Measurements from ENCODE around the gene RRAD. TPM values are rescaled to one million over a fixed set of nuclear protein-coding genes. Genes with fewer than 3 reads are reported as not detected.

Gene RRAD
- total RNA-seq, 2 experiments from 2014 or later = 0.34 TPM; not detected in 1

DNA sequence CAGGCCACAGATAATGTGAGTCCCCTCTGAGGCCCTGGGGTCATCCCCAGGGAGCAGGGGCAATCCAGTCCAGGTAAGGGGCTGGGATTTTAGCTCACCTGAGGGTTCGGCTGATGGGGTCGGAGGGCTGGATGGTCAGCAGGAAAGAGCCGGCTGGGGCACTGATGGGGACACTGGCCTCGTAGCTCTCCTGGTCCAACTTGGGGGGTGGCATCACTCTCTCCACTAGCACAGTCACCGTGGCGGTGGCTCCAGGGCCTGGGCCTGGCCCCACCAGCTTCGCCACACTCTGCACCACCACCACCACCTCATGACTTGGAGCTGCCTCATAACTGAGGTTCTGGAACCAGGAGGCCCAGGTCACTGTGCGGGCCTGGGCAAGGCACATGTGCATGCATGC is 13.5 kb downstream of the RRAD start:
- Mint-ChIP-seq H3K36me3 (ENCODE audit: low read depth) (no peaks in the 10 kb centered on the region), H3K4me3 (no peak overlapping the region), H3K9me3 (ENCODE audit: insufficient read depth) (no peaks in the 10 kb centered on the region), H3K27ac (no peak overlapping the region), H3K27me3 (ENCODE audit: low read depth) (peaks cover 2% of the 10 kb centered on the region), H3K4me1 (ENCODE audit: low read depth) (no peaks in the 10 kb centered on the region)
- no peak for DNase-seq
- CTCF ChIA-PET = interaction anchor here (1.4 kb wide), 1 partner anchor 17 kb away, joined by 3 read pairs; no protein-coding TSS in a partner anchor
- POLR2A ChIA-PET = no interaction called here
- no peak for ATAC-seq

DNA sequence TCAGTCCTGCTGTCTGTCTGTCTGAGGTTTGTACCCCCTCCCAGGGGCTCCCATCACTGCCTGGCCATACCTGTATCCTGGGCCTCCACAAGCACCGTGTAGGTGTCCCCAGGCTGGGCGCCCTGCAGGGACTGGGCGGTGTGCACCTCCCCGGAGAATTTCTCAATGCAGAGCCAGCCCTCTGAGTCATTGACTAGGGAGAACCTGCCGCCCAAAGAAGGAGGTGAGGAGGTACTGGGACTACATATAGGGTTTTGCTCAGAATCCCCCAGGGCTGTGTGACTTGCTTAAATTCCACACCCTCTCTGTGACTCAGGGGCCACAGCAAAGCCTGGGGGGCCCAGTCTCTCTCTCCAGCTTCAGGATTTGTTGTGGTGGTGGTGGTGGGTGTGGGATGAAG is 14.2 kb downstream of the RRAD start:
- POLR2A ChIA-PET = interaction anchor here (0.6 kb wide), 1 partner anchor 13 kb away, joined by 3 read pairs; no protein-coding TSS in a partner anchor
- H3K27me3 Mint-ChIP-seq (ENCODE audit: low read depth) = no peaks in the 10 kb centered on the region
- DNase-seq = no peak
- H3K4me1 Mint-ChIP-seq (ENCODE audit: low read depth) = peaks cover 2% of the 10 kb centered on the region
- no peaks in the 10 kb centered on the region for H3K9me3 Mint-ChIP-seq (ENCODE audit: insufficient read depth)
- no peak overlapping the region for H3K4me3 Mint-ChIP-seq
- CTCF ChIA-PET = interaction anchor here (1.0 to 3.0 kb wide), 4 partner anchors 16 to 43 kb away, joined by 3 to 20 read pairs (median 12); partner anchors contain the start of gene RRAD
- H3K36me3 Mint-ChIP-seq (ENCODE audit: low read depth) = no peaks in the 10 kb centered on the region
- ATAC-seq = no peak
- H3K27ac Mint-ChIP-seq = no peak overlapping the region

DNA sequence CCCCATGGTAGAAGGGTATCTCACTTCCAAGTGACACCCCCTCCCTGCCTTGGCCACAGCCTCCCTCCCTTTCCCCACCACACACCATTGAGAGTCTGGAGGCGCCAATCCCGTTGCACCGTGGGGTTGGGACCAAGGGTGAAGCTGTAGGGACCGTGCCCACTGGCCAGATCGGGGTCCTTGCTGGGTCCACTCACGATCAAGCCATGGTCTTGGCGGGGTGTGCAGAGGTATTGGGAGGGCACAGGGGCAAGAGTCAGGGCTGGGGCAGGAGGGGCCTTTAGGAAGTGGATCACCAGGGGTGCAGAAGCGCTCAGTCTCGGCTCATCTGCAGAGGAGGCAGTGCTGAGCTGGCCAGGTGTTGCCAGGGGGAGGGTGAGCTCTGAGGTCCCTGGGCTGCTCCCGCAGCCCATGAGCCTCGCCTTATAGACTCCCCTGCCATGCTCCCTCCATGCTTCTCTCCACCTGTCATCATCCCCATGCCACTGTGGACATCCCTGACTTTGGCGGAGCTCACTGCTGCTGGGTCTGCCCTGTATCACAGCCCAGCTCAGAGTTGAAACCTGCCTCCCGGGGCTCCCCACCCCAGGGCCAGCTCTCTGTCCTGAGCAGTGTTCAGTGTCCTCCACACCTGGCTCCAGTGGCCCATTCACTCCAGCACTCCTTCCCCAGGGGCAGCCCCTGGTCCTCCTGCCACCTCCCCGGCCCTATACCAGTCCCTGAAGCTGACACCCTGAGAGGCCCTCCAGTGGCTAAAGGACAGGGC is 15.0 kb downstream of the RRAD start:
- no peak for ATAC-seq
- no peak for DNase-seq
- no peaks in the 10 kb centered on the region for H3K36me3 Mint-ChIP-seq (ENCODE audit: low read depth)
- no peaks in the 10 kb centered on the region for H3K27me3 Mint-ChIP-seq (ENCODE audit: low read depth)
- POLR2A ChIA-PET = interaction anchor here (0.6 kb wide), 1 partner anchor 12 kb away, joined by 3 read pairs; no protein-coding TSS in a partner anchor
- CTCF ChIA-PET = interaction anchor here (0.7 to 3.0 kb wide), 11 partner anchors 11 to 241 kb away, joined by 3 to 20 read pairs (median 4); partner anchors contain the start of genes B3GNT9, PDP2 and RRAD
- H3K4me3 Mint-ChIP-seq = no peak overlapping the region
- no peaks in the 10 kb centered on the region for H3K9me3 Mint-ChIP-seq (ENCODE audit: insufficient read depth)
- H3K4me1 Mint-ChIP-seq (ENCODE audit: low read depth) = peaks cover 6% of the 10 kb centered on the region
- H3K27ac Mint-ChIP-seq = no peak overlapping the region

DNA sequence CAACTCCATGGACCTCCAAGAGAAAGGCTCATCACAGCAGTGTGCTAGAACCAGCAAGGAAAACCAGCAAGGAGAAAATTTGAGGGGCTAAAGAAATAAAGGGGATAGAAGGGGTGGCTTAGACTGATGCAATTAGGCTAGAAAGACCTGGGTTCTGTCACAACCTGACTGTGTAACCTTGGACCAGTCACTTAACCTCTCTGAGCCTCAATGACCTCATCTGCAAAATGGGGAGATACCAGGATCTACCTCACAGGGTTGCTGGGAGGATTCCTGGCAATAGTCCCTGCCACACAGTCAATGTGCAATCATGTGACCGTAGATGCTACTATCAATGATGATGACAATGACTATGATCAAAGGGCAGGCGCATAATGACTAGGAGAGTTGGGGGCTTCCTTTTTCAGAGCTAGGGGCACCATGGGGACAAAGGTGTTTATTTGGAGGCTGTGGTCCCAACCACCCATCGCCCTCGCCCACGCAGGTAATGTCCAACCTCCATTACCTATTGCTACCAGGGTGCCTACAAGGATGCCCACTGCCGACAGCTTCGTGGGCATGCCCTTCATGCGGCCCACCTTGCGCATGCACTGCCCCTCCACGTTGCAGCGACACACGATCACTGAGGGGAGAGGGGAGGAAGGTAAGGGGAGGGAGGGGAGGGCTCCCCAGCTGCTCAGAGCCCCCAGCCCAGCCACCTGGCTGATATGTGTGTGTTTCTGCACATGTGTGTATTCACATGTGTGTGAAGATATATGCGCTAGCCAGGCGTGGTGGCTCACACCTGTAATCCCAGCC is 16.4 kb downstream of the RRAD start:
- H3K27ac Mint-ChIP-seq = no peak overlapping the region
- DNase-seq = no peak
- peaks cover 6% of the 10 kb centered on the region for H3K4me1 Mint-ChIP-seq (ENCODE audit: low read depth)
- no peak for ATAC-seq
- no peaks in the 10 kb centered on the region for H3K27me3 Mint-ChIP-seq (ENCODE audit: low read depth)
- H3K36me3 Mint-ChIP-seq (ENCODE audit: low read depth) = no peaks in the 10 kb centered on the region
- CTCF ChIA-PET = interaction anchor here (1.2 to 3.0 kb wide), 6 partner anchors 9 to 36 kb away, joined by 3 to 20 read pairs (median 8); partner anchors contain the start of genes PDP2 and RRAD
- H3K9me3 Mint-ChIP-seq (ENCODE audit: insufficient read depth) = no peaks in the 10 kb centered on the region
- no peak overlapping the region for H3K4me3 Mint-ChIP-seq
- POLR2A ChIA-PET = interaction anchor here (0.8 kb wide), 1 partner anchor 17 kb away, joined by 3 read pairs; no protein-coding TSS in a partner anchor

DNA sequence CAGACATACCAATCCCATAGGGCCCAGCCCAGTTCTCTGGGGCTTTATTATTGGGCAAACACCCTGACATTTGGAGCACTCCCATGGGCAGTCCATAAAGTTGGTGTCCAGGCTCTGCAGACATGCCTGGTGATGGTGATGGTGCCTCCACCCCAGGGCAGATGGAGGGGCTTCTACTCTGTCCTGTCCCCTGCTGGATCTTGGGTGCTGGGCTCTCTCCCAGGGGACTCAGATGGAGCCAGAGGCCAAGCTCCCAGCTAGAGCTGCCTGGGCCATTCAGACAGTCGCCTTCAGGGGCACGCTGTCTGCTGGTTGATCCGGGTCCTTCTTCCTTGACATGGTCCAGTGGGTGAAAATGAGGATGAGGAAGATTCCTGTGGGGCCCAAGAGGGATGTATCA is 17.2 kb downstream of the RRAD start:
- Mint-ChIP-seq H3K36me3 (ENCODE audit: low read depth) (no peaks in the 10 kb centered on the region), H3K4me3 (no peak overlapping the region), H3K27me3 (ENCODE audit: low read depth) (no peaks in the 10 kb centered on the region), H3K9me3 (ENCODE audit: insufficient read depth) (no peaks in the 10 kb centered on the region), H3K4me1 (ENCODE audit: low read depth) (peaks cover 6% of the 10 kb centered on the region), H3K27ac (no peak overlapping the region)
- ChIA-PET CTCF (interaction anchor here (1.8 to 5.5 kb wide), 2 partner anchors 13 to 156 kb away, joined by 5 to 27 read pairs; partner anchors contain the start of gene DYNC1LI2), POLR2A (no interaction called here)
- ATAC-seq (no peak), DNase-seq (no peak)

DNA sequence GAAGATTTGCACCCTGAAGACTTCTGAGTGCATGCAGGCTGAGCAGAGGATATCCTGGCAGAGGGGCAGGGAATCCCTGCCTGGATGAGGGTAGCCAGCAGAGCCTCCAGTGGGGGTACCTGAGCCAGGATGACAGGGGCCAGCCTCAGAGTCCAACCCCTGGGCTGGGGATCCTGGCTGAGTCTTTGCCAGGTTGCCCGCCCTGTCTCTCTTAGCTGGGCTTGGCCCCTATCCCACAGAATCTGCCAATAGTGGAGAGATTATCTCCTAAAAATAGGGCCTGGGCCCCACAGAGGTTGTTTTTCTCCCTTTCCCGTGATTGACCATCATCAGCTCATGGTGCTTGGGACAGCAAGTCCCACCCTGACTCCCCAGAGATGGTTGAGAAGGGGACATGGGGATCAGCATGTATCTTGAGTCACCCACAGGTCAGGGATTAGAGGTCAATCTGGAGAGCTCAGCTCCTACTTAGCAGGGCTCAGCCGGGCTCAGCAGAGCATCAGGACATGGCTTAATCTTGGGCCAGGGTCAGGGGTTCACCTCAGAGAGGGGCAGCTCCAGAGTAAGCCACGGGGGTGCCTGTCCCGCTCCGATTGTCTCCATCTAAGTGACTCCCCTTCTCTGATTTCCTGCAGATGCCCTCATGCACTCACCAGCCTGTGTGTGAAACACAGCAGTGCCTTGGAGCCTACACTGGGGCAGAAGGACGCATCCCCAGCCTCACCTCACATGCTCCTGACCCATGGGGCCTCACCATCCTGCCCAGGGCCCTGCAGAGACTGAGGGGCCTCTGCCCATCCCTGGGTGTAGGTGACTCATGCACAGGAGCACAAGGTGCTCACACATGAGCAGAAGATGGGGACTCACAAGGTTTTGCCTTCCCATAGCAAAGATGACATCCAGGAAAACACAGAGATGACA is 18.2 kb downstream of the RRAD start:
- H3K9me3 Mint-ChIP-seq (ENCODE audit: insufficient read depth) = no peaks in the 10 kb centered on the region
- ATAC-seq (no peak), DNase-seq (no peak)
- ChIA-PET CTCF (interaction anchor here (1.8 to 5.5 kb wide), 2 partner anchors 12 to 156 kb away, joined by 5 to 27 read pairs; partner anchors contain the start of gene DYNC1LI2), POLR2A (no interaction called here)
- H3K27me3 Mint-ChIP-seq (ENCODE audit: low read depth) = no peaks in the 10 kb centered on the region
- peaks cover 6% of the 10 kb centered on the region for H3K4me1 Mint-ChIP-seq (ENCODE audit: low read depth)
- H3K36me3 Mint-ChIP-seq (ENCODE audit: low read depth) = no peaks in the 10 kb centered on the region
- no peak overlapping the region for H3K4me3 Mint-ChIP-seq
- H3K27ac Mint-ChIP-seq = no peak overlapping the region

DNA sequence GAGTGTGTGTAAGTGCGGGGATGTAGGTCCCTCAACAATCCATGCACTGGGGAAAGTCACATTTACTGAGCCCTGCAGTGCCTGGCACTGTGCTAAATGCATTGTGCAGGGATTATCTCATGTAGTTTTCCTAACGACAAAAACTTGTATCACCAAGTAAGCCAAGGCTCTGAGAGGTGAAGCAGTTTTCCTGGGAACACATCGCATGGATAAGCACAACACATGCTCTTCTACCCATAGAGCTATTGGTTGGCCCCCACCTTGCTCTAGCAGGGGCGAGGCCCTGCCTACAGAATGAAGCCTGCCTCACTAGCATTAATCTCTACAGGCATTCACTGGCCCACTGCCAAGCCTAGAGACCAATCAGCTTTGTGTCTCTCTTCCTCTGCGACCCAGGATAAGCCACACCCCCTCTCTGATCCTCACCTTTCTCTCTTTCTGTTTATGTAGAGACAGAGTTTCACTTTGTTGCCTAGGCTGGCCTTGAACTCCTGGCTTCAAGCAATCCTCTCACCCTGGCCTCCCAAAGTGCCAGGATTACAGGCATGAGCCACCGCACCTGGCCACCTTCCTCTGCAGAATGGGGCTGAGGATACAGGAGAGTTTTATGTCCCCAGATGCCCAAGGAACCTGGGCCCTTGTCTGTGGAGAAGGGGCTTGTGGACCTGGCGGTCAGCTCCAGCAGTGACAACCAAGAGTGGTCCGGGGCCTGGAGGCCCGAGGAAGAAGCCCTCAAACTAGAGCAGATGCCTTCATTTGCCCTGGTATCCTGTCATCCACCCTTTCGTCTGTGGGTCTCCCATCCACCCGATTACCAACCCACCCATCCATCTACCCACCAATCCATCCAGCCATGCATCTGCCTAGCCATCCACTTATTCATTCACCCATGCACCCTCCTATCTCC is 19.4 kb downstream of the RRAD start:
- H3K9me3 Mint-ChIP-seq (ENCODE audit: insufficient read depth) = no peaks in the 10 kb centered on the region
- ChIA-PET POLR2A (interaction anchor here (0.6 to 0.9 kb wide), 2 partner anchors 12 to 76 kb away, joined by 3 read pairs; partner anchors contain the start of gene CDH16), CTCF (interaction anchor here (0.6 to 5.5 kb wide), 4 partner anchors 11 to 255 kb away, joined by 3 to 27 read pairs (median 4); partner anchors contain the start of gene DYNC1LI2)
- peak; percentile 72 for DNase-seq
- peak; percentile 58 for ATAC-seq
- no peaks in the 10 kb centered on the region for H3K36me3 Mint-ChIP-seq (ENCODE audit: low read depth)
- H3K4me1 Mint-ChIP-seq (ENCODE audit: low read depth) = peaks cover 6% of the 10 kb centered on the region
- H3K27ac Mint-ChIP-seq = no peak overlapping the region
- H3K4me3 Mint-ChIP-seq = no peak overlapping the region
- no peaks in the 10 kb centered on the region for H3K27me3 Mint-ChIP-seq (ENCODE audit: low read depth)

DNA sequence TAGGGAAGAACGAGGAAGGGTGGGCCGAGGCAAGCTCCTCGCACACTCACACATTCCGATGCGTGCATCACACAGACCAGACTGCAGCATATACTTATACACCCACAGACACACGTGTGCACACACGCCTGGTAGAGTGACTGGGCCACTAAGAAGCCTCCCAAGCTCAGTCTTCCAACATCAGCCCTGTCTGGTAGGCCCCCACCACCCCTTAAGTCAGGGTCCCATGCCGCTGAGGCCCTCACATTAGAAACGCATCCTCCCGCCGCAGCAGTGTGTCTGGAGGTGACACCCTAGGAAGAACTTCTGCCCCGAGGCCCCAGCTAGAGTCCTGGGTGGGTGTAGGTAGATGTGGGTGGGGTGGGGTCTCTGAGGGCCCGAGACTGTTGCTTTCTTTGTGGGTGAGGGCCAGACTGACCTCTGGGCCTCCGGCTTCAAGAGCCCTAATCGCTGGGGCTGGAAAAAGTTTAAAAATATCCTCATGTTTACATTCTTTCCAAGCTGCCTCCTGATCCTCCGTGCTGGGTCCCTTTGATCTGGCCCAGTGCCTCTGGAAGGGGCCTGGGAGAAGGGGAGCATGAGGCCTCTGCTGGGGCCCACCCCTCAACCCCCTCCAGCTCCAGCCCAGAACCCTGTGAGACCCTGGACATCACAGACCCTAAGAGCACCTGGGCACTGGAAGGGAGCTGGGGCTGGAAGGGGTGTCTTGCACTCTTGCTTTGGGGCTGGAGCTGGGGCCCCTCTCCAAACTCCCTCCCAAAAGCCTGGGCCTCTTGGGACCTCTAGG is 20.3 kb downstream of the RRAD start:
- no peak for ATAC-seq
- POLR2A ChIA-PET = interaction anchor here (0.6 to 0.9 kb wide), 3 partner anchors 10 to 75 kb away, joined by 3 read pairs; partner anchors contain the start of gene CDH16
- H3K27ac Mint-ChIP-seq = no peak overlapping the region
- CTCF ChIA-PET = interaction anchor here (0.6 to 5.5 kb wide), 3 partner anchors 10 to 254 kb away, joined by 3 to 27 read pairs (median 3); no protein-coding TSS in a partner anchor
- H3K27me3 Mint-ChIP-seq (ENCODE audit: low read depth) = no peaks in the 10 kb centered on the region
- H3K36me3 Mint-ChIP-seq (ENCODE audit: low read depth) = no peaks in the 10 kb centered on the region
- DNase-seq = no peak
- no peaks in the 10 kb centered on the region for H3K9me3 Mint-ChIP-seq (ENCODE audit: insufficient read depth)
- no peak overlapping the region for H3K4me3 Mint-ChIP-seq
- peaks cover 6% of the 10 kb centered on the region for H3K4me1 Mint-ChIP-seq (ENCODE audit: low read depth)

DNA sequence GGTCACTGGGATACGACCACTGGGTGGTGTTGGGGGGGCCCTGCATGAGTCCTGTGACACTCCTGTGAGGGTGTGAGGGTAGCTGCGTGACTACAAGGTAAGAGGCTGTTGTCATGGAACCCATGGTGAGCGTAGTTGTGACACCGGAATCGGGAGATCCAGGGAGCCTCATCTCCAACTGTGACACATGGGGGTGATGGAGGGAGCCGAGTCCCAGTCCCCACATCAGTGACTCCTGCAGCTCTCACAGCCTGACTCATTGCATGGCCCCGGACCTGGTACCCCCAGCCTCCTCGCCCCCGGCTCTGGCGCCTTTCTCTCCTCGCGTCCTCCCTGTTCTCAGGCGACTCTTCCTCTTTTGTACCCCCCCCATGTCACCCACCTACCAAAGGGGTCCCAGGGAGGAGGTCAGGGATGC is 20.9 kb downstream of the RRAD start:
- DNase-seq (no peak), ATAC-seq (no peak)
- no peak overlapping the region for H3K27ac Mint-ChIP-seq
- ChIA-PET POLR2A (interaction anchor here (0.7 kb wide), 1 partner anchor 9 kb away, joined by 3 read pairs; no protein-coding TSS in a partner anchor), CTCF (interaction anchor here (1.9 to 5.5 kb wide), 2 partner anchors 10 to 21 kb away, joined by 4 to 27 read pairs; partner anchors contain the start of gene RRAD)
- H3K4me3 Mint-ChIP-seq = no peak overlapping the region
- no peaks in the 10 kb centered on the region for H3K9me3 Mint-ChIP-seq (ENCODE audit: insufficient read depth)
- H3K27me3 Mint-ChIP-seq (ENCODE audit: low read depth) = no peaks in the 10 kb centered on the region
- H3K36me3 Mint-ChIP-seq (ENCODE audit: low read depth) = no peaks in the 10 kb centered on the region
- peaks cover 6% of the 10 kb centered on the region for H3K4me1 Mint-ChIP-seq (ENCODE audit: low read depth)
